Upper lobe of left lung (tissue), 4 donors: ENCODE results near the gene UBXN4.

Source experiments
- POLR2A ChIP-seq, 4 donors: fragments of 450-650 bp; IDR thresholded peaks; one replicate each; pipeline ENCODE4 v1.5.1; 2016 to 2017; ENCODE audit warnings: antibody characterized with exemption in 4 of 4, mild to moderate bottlenecking in 2 of 4
- TF ChIP-seq, protein P1 (sequence below), 6 experiments: fragments of 450-650 bp in 4 of 6; fragments of 200-600 bp in 2 of 6; sonication (generic) in 2 of 6; IDR thresholded peaks; one replicate each; pipeline ENCODE4 v1.5.1; 2016 to 2019; ENCODE audit warnings: antibody characterized with exemption in 6 of 6

DNA sequence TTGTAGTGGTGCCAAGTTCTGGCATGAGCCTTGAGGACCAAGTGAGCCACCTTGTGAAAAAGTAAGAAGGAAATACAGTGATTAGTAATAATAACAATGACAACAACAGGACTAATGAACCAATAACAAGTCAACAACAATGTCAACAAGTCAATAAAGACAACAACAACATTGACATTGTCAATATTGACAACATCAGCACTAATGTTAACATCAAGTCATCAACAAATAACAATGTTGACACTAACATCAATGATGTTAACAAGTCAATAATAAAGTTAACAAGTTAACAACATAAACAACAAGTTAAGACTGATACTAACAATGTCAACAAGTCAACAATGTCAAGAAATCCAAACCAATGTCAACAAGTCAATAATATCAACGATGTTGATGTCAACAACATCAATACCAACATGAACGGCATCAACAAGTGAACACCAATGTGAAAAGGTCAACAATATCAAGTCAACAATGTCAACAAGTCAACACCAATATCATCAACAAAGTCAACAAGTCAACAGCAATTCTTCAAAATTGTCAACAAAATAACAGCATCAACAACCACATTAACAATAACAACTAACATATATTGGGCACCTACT, 71.4 kb downstream of the UBXN4 start:
- TF ChIP-seq, protein P1, sequence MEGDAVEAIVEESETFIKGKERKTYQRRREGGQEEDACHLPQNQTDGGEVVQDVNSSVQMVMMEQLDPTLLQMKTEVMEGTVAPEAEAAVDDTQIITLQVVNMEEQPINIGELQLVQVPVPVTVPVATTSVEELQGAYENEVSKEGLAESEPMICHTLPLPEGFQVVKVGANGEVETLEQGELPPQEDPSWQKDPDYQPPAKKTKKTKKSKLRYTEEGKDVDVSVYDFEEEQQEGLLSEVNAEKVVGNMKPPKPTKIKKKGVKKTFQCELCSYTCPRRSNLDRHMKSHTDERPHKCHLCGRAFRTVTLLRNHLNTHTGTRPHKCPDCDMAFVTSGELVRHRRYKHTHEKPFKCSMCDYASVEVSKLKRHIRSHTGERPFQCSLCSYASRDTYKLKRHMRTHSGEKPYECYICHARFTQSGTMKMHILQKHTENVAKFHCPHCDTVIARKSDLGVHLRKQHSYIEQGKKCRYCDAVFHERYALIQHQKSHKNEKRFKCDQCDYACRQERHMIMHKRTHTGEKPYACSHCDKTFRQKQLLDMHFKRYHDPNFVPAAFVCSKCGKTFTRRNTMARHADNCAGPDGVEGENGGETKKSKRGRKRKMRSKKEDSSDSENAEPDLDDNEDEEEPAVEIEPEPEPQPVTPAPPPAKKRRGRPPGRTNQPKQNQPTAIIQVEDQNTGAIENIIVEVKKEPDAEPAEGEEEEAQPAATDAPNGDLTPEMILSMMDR (IDR thresholded peaks at IDR 0.05): no peak
- no peak for TF ChIP-seq POLR2A (IDR thresholded peaks at IDR 0.05)
